HG03064 (cell line): Measurements from ENCODE around the gene GALK1.
"Not testable (repeated sequence)": the region's sequence is repeated elsewhere in the genome, so short reads cannot be mapped to it uniquely, and the experiment has no call there.

Source experiments
- ATAC-seq: cut with Tn5 transposase; IDR thresholded peaks from one replicate; pipeline ENCODE4 v1.9.1; 2021; ENCODE audit warnings: low read depth; ENCODE audit not compliant: unreplicated experiment

GALK1 gene

DNA sequence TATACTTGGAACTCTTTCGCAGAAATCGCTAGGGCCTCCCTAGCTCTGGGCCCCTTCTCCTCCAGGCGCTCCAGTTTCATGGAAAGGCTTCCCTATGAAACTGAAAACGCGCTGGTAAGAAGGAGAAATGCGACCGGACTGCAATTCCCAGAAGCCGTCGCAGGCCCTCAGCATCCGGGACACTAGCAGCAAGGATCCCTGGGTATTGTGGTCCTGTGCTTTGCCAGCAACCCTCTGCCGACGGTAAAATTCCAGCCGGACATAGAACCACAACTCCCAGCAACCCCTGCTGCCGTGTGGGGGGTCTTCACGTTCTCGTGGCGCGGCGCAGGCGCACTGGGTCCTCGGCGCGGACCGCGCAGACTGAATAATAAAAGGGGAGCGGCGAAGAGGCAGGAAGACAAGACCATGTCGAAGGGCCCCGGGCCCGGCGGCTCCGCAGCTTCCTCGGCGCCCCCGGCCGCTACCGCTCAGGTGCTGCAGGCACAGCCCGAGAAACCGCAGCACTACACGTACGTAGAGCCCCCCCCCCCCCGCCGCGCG is 19.6 kb upstream of the GALK1 start, which contains the start of gene UNK:
TSS of gene UNK (plus strand) at position 334 of the 543 bp plus-strand sequence. CDS start at position 409, 75 bp downstream.
- ATAC-seq: peak; percentile 62

DNA sequence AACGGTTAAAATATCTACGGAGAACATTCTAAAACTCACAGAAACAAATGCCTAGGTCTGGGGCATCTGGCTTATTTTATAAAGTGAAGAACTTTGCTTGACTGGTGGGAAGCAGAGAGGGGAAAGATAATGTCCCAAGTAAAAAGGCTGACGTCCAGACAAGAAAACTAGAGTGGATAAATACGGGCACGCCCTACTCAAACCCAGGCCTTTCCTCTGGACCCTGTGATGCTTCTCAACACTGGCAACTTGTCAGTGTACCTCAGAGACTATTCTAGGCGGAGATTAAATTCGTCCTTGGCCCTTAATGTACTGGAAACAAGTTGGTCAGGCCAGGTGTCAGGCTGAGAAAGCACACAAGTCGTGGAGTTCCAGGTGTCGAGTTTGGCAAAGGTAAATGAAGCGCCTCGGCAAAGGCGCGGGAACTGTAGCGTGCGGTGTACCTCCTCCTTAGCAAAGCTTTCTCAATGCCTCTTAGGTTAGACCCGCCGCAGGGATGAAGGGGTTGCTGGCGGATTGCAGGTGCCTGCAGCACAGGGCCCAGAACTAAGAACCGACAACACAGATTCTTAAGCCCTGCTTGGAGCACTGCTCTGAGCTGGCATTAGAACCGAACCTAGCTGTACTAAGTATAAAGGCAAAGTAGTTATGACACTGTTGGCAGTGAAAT is 18.9 kb upstream of the GALK1 start:
- ATAC-seq: no peak

DNA sequence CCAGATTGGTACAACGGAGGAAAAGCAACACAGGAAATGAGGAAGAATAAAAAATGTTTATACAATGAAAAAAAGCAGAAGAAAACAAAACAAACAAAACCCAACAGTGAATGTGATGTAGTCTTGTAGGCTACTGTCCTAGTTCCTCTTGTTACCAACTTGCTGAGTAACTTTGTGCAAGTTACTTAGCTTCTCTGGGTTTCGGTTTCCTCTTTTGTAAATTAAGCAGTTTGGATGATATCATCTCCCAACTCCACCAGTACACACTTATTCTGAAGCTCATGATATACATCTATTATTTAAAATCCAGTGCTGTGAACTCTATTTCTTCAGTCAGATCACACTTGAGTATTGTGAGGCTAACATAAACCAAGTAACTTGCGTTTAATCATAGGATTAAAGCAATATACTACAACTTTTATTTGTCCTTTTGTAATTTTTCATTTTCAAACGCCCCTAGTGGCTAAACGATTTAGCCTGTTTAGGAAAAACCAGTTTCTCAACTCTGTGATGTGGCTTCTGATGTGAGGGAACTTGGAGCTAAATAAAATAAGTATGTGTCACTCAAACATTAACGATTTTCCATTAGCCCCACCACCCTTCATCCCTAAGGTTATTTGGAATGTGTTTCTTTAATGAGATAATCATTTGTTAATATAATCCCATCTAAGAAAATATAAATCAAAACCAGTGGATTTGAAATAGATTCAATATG is 18.2 kb upstream of the GALK1 start:
- no peak for ATAC-seq

DNA sequence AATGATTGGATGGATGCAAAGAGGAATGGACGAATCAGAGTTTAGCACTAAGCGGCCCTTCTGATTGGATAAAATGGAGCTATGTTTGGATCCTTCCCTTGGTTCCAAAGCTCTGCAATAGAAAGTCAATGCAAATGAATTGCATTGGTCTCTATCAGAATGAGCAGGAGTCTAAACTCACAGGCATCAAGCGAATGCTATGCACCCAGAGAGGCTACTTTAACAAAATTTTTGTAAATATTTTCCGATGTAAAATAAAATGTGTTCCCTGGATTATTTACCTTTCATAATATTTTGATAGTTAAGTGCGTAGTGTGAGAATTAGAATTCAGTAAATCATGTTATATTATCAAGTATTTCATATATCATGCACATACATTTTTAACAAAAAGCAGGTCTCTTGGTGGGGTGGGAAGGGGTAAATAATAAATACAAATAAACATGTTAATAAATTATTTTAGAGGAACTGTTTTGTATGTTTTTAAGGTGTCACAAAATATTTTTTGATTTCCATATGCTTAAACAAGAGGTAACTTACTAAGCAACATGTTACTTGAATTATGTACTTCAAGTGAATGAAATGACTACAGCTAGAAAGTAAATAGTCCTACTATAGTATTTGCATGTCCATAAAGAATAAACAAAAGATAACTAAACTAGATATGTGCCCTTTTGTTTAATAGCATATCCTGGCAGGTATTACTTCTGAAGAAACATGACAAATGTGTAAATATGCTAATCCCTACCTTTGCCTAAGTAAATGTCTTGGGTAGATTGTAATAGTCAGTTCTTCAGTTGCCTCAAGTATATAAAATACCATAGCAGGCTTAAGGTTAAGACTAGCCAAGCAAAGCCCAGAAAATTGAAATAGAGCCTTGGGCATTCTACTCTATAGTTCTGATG is 15.2 kb upstream of the GALK1 start:
- no peak for ATAC-seq

DNA sequence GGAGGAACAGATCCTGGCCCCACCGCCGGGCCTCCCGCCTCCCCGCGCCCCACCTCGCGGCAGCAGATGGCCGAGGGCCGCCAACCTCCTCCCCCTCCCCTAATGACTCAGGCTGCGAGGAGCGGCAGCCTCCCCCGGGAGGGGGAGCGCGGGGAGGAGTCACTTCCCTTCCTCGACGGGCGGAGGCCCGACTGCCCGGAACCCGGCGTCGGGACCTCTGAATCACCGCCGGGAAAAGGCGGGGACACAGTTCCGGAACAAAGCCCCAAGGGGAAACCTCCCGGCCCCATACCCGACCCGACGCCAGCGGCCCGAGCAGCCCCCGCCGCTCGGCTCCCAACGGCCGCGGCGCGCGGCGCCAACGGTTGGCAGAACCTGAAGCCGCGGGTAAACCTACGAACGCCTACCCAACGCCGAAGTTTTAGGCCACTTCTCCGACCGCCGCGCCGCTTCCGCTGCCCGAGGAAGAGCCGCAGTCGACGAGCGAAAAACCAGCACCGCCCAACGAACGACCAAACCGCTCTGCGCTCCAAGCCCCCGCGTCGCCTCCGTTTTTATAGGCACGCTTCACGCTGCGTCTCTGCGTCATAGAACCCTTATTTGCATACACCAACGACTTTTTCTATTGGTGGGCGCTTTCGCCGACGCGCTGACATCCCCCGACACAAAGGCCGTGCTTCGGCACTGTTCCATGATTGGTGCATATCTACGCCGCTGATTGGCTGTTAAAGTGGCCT is 14.4 kb upstream of the GALK1 start:
- peak; percentile 51 for ATAC-seq

DNA sequence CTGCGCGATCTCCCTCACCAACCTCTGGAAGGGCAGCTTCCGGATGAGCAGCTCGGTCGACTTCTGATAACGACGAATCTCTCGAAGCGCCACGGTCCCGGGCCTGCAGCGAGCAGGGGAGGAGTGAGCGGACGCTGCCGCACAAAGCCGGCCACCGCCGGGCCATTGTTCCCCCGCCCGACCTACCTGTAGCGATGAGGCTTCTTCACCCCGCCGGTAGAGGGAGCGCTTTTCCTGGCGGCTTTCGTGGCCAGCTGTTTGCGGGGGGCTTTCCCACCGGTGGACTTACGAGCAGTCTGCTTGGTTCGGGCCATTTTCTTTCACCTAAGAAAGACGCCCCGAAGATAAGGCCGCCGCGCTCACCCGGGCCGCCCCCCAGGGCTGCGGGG is 13.9 kb upstream of the GALK1 start:
- ATAC-seq: peak; percentile 18

DNA sequence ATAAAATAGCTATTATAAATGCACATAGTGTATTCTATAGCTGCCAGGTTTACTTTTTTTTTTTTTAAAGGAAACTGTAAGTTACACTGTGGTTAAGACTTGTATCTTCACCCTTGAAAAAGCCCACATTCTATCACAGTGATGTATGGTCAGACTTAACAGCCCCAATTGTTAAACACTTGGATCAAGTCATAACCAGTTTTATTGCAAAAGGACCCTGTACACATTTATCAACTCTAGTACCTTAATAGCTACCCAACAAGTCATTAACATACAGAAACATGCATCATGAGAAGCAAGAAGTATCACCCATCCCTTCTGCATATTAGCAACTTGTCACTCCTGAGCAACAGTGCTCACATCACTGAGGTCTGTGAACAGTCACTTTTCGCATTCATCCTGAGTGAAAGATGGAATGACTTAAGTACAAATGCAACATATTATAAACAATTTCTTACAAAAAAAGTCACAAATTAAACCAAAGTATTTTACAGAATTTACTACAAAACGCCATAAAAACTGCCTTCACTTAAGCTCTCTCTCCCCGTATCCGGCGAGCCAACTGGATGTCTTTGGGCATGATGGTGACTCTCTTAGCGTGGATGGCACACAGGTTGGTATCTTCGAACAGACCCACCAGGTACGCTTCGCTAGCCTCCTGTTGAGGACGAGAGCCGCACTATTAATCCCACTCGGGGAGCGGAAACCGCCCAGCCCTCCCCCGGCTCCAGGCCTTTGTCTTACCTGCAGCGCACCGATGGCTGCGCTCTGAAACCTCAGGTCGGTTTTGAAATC is 13.3 kb upstream of the GALK1 start:
- ATAC-seq: not testable (repeated sequence)

DNA sequence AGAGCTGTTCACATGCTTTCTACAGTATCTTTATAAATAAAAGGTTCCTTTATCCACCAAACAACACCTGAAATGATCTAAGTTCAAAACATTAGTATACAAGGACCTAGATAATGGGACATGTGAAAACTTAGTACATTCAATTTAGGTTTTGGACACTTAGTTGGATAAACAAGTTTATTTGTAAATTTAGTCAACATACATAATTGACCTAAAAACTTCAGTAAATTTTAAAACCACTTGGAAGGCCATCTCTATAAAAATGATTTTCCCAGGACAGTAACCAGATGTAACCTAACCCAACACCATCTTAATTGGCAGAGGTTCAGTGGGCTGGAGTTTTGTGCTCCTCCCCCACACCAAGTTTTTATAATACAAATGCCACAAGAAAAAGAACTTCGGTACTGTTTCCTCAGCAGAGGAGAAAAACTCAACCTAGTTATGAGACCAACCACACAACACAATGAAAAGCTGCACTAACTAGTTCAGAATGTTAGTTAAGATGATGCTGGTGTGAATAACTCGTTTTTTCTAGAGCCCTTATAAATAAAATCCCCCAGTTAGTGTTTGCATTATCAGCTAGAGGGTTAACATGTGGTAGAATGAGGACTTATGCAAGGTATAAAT is 12.4 kb upstream of the GALK1 start:
- ATAC-seq: no peak

DNA sequence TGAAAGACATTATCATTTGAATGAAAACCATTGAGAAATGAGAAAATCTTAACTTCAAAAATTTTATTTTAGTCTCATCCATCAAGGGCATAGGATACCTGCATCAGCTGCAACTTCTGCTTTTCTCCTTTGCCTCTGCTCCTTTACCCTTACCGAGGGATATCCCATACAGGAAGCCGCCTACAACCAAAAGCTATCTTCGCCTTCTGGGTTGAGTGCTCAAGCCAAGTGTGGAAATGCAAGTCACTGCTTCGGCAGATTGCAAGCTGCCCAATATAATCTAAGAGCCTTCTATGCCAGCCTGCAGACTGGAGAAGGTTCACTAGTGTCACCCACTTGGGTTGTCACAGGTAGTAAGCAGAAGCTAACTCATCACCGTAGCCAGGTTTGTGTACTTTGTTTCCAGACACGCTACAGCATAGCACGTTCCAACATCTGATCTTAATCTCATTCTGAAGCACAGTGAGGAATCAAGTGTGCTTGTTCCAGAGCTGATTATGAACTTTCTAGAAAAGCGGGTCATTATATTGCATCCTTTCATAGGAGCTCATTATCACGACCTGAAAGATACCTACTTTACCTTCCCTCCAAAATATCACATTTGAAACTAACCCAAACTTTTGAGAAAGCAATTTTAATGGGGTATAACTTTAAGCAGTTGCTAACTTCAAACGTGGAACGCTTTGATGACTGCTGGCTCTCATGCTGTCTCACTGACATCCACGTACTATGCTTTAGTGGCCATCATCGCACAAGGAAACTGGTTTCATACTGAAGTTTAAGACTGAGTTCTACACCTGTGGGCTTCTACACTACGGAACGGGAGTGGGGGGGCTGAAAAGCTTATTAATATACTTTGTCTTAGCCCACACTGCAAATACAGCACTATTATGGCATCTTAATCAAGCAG is 11.6 kb upstream of the GALK1 start:
- ATAC-seq: no peak

DNA sequence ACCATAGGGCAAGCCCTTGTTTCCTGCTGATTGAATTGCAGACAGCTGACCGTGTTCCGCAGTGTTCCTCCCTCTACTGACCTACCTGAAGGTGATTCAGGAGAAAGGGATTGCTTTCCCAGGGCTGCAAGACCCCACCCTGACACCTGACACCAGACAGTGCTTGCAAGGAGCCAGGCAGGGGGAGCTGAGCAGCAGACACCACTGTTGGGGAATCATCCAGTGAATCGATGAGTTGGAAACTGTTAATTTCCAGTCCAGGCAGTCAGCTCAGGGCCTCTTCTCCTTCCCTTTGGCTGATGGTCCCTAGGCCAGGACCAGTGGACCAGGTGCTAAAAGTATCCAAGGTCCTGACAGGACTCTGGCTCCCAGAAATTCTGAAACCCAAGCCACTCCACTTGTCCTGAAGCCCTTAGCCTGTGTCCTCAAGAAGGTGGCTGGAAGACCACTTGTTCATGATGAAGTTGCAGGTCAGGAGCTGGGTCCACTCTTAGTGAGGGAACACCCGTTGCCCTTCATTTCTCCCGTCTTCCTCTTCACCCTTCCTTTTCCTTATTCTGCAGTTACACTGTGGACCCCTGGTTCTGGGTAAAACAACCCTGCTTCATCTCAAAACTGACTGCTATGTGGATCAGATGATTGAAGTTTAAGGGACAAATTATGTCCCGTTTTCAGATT is 10.1 kb upstream of the GALK1 start:
- ATAC-seq: no peak

DNA sequence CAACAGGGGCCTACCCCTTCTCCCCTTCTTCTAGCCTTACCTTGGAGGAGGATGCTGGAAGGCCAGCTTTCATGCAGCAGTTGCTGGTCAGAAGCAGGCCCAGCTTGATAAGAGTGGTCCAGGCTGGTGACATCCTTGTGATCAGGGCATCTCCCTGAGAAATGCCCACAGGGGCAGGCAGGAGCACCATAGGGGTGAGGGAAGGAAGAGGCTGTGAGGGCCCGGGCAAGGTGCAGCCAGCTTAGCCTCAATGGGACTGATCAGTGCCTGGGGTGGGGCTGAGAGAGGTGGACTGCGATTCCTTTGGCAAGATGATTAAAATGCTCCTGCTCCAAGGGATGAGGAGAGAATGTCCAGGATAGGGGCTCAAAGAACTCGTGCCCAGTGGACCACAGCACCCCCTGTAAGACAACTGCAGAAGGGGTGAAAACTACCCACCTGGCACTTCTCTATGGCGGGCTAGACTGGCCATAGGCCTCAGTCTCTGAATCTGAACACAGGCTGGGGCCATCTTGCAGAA is 9.5 kb upstream of the GALK1 start:
- ATAC-seq: no peak

DNA sequence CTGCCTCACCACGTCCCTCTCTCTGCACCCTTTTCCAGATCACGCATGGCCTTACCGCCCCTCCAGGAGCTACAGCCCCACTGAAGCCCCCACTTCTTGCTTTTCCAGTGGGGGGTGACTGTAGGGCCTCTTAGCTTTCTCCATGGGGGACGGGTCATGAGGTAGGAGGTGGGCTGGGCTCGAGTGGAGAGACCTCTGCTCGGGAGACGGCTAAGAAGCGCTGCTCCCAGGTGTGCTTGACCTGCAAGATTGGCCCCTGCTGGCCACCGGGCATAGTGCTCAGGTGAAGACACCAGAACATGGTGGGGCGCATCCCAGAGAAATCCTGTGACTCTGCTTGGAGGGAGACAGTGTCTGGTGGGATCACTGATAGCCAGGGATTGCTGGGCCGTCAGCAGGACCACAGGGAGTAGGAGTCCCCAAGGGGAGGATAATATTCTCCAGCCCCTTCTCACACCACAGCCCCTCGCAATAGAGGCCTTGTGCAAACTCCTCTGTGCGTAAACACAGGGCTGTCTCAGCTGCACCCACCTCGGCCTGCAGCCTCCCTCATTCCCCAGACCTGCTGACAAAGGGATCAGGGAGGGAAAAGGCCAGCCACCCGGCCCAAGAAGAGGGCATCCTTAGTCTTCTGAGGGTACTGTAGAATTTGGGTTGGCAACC is 8.9 kb upstream of the GALK1 start:
- ATAC-seq: no peak

DNA sequence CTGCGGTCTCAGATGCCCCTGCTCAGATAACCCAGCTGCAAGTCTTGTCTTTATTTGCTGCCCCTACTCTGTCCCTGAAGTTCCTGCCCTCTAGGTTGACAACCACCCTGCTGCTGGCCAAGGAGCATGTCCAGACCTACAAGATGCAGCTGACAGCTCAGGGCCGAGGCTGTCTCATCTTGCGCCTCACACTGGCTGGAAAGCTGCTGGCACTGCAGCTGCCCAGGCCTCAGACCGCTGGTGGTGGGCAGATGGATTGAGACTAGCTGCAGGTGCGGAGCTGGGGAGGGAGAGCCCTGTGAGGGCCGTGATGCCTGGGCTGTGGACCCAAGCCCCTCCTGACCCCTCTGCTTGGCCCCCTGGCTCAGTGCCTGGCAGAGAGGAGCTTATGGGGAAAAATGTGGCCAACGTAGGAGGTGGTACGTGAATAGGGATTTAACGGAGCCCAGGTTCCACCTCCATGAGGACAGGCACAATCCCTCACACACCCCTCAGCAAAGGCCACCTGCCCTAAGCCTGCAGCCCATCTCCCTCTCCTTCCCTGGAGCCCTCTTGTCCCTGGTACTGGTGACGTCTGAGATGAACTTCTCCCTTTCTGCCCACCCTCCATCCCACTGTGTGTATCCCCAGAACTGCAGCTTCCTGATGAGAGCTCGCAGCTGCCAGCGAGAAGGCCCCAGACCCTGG is 8.3 kb upstream of the GALK1 start:
- no peak for ATAC-seq

DNA sequence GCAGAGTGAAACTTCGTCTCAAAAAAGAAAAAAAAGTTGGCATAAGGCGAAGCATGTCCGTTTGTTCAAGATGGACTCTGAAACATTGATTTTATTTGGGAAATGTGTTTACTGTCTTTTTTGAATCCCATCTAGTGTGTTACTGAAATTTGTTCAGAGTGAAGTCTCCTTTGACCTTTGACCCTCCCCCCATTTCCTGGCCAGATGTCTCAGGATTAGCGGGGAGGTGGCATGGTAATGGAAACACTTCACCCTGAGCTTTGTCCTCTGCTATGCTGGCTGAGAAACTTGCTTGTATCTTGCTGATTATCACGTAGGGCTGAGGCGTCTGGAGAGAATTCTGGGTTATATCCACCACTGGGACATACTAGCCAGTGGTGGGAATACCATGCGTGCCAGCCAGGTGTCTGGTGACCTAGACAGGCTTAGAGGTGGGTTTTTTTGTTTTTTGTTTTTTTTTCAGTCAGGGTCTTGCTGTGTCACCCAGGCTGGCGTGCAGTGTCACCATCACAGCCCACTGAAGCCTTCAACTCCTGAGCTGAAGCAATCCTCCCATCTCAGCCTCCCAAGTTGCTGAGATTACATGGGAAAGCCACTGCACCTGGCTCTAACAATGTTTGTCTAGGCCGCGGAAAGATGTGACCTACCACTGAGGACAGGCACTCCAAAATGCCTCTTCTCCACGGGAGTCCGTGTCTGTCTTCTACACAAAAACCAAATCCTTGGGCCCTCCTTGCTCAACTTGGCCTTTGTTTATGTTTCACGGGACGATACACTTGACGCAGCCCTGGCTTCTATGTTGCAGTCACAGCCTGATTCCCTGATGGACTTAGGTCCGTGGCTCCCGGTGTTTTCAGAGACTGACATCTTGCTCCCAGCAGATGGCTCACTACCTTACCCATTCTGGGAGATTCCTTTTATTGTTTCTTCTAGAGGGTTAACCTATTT is 6.6 kb upstream of the GALK1 start:
- no peak for ATAC-seq

DNA sequence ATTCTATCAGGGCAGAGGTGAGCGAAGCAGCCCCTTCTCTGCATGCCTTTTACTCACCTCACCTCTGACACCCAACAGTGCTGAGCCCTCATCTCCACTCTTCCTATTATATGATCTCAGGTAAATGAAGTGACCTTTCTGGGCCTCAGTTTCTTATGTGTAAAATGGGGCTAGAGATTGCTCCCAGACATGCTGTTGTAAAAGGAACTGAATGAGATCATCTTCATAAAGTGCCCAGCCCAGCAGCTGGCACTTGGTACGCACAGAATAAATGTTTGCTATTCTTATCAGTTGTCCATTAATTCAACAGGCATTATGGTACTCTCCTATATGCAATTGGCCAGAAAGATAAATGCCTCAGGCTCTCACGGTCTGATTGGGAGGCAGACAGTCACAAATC is 4.5 kb upstream of the GALK1 start:
- no peak for ATAC-seq
